Testis (tissue), 2 donors: Measurements from ENCODE around the gene SYNDIG1.

Experiments
- CTCF ChIP-seq, 3 experiments: fragments of 450-650 bp in 2 of 3; fragments of 200-600 bp in 1 of 3; sonication (generic) in 1 of 3; IDR thresholded peaks; one replicate each; pipeline ENCODE4 v1.5.1; 2016 to 2019; ENCODE audit warnings: antibody characterized with exemption in 3 of 3, mild to moderate bottlenecking in 2 of 3, moderate library complexity in 1 of 3
- POLR2A ChIP-seq: fragments of 450-650 bp; IDR thresholded peaks from one replicate; pipeline ENCODE4 v1.6.1; 2017; ENCODE audit warnings: antibody characterized with exemption, mild to moderate bottlenecking, moderate library complexity

- TF ChIP-seq CTCF (IDR thresholded peaks at IDR 0.05) (no peak), POLR2A (no peak)
These were observed 205.6 kb downstream of the SYNDIG1 start for GRCh38 chr20:24674921-24675605.
